ENCODE measurements around the gene RDH8. TPM values are rescaled to one million over a fixed set of nuclear protein-coding genes. Genes with fewer than 3 reads are reported as not detected.

The RDH8 gene
- total and polyA plus RNA-seq, 10 of the 15 experiments (the other 5 are each of a cell fraction or from before 2014, with no cell fraction given), result 0.04 to 0.58 (median 0.05) TPM; not detected in 7

GRCh38 chr19:10027158-10027997 lies 14.1 kb downstream of the RDH8 start:
- intact Hi-C loops (cut with micrococcal nuclease; ENCODE audit: unreplicated experiment), result loop anchor here (1.0 to 5.0 kb wide), 2 partner anchors 85 to 93 kb away; partner anchors contain the start of gene P2RY11
- TF ChIP-seq CTCF (IDR thresholded peaks at IDR 0.05 in 2 of 3, conservative IDR thresholded peaks at IDR 0.05 in 1 of 3; ENCODE audit: control insufficient read depth in 2 of 3, extremely low read depth in 1 of 3, insufficient read depth in 1 of 3, low read depth in 3 of 3, low read length in 3 of 3) (peak; percentile 82 to 94 (median 90)), ZBTB4 (CRISPR knock-in tag; IDR thresholded peaks at IDR 0.05) (no peak), YY1 (IDR thresholded peaks at IDR 0.05; ENCODE audit: low read depth, low read length) (peak; percentile 64; the same call in 1 of the 2 replicates), MYB (IDR thresholded peaks at IDR 0.05; ENCODE audit: borderline replicate concordance, low read depth, low read length) (no peak), SREBF1 (IDR thresholded peaks at IDR 0.05; ENCODE audit: low read length) (no peak), PBX3 (IDR thresholded peaks at IDR 0.05; ENCODE audit: insufficient replicate concordance, low read depth, low read length) (peak; percentile 3), CREB1 (IDR thresholded peaks at IDR 0.05; ENCODE audit: low read depth) (peak; percentile 36; the same call in 1 of the 2 replicates), SRF (IDR thresholded peaks at IDR 0.05; ENCODE audit: low read depth in 2 of 2, low read length in 2 of 2) (no peak), ZBTB11 (CRISPR knock-in tag; IDR thresholded peaks at IDR 0.05) (no peak), NR2C1 (IDR thresholded peaks at IDR 0.05) (no peak), DPF2 (IDR thresholded peaks at IDR 0.05) (peak; percentile 52; the same call in 1 of the 2 replicates)

More at GRCh38 chr19:10027158-10027997, 14.1 kb downstream of the RDH8 start:
- no peak overlapping the region for H3K4me3 ChIP-seq
- H2AFZ ChIP-seq (ENCODE audit: control insufficient read depth, low read depth, low read length), result no peak overlapping the region
- ChIA-PET RAD21 (ENCODE audit: unreplicated experiment) (interaction anchor here (0.9 to 1.8 kb wide), 13 partner anchors 19 to 222 kb away, joined by 3 to 25 read pairs (median 5); partner anchors contain the start of genes P2RY11 and PPAN), SMC1A (ENCODE audit: uncharacterized antibody, unreplicated experiment) (interaction anchor here (0.6 to 1.8 kb wide), 17 partner anchors 16 to 306 kb away, joined by 3 to 40 read pairs (median 4); partner anchors contain the start of genes P2RY11 and PPAN), CTCF (interaction anchor here (0.7 to 7.2 kb wide), 31 partner anchors 9 to 404 kb away, joined by 3 to 99 read pairs (median 4); partner anchors contain the start of gene P2RY11), POLR2A (interaction anchor here (0.5 to 1.0 kb wide), 4 partner anchors 65 to 264 kb away, joined by 3 to 4 read pairs (median 3); no protein-coding TSS in a partner anchor)
- H3K79me2 ChIP-seq (ENCODE audit: control insufficient read depth, insufficient read depth, low read length), result no peaks in the 10 kb centered on the region
- H3K4me1 ChIP-seq (ENCODE audit: control insufficient read depth, insufficient read depth, low read length), result no peaks in the 10 kb centered on the region
- no peak overlapping the region for H3K9ac ChIP-seq (ENCODE audit: control insufficient read depth, insufficient read depth, low read length)
- H3K27me3 ChIP-seq (replicated peaks in 1 of 2; ENCODE audit: control insufficient read depth in 2 of 2, insufficient read depth in 2 of 2, low read length in 1 of 2), result peaks cover 0 to 2% of the 10 kb centered on the region in 2 experiments; a peak in 2 of 4 replicates
- no peaks in the 10 kb centered on the region for H3K36me3 ChIP-seq (ENCODE audit: control insufficient read depth in 2 of 2, insufficient read depth in 2 of 2, low read length in 1 of 2)
- no peaks in the 10 kb centered on the region for H4K20me1 ChIP-seq (ENCODE audit: control insufficient read depth, insufficient read depth)
- H3K27ac ChIP-seq (ENCODE audit: control insufficient read depth, insufficient read depth), result no peak overlapping the region
- in situ Hi-C loops (cut with MboI), result loop anchor here (5.0 kb wide), 1 partner anchor 95 kb away; no protein-coding TSS in a partner anchor
- BruUV-seq (replicated peaks), result no TSS peak
- no peaks in the 10 kb centered on the region for H3K9me3 ChIP-seq (replicated peaks; ENCODE audit: control insufficient read depth, insufficient read depth, low read length)
- FAIRE-seq (no peak), DNase-seq (ENCODE audit: low read depth, low spot score) (peak; percentile 28), ATAC-seq (peak; percentile 100)
- H3K4me2 ChIP-seq (ENCODE audit: control insufficient read depth, insufficient read depth), result peak overlapping the region; percentile 55; the same call in 1 of the 2 replicates
- WGBS (ENCODE audit: insufficient coverage, insufficient replicate concordance, low lambda C conversion rate, missing lambda C conversion rate), result 4% methylated on average over 29 of the region's 29 CpGs

All from GM12878 (cell line).